22Rv1 (cell line): Measurements from ENCODE around the gene ZNRF1.

Experiments
- ZFX ChIP-seq: fragments of 450-650 bp; IDR thresholded peaks from 2 replicates; pipeline ENCODE4 v1.6.1; 2017; ENCODE audit warnings: antibody characterized with exemption, borderline replicate concordance
- TF ChIP-seq, protein P1 (sequence below): fragments of 450-650 bp; IDR thresholded peaks from 2 replicates; pipeline ENCODE4 v1.5.1; 2017; ENCODE audit warnings: mild to moderate bottlenecking

DNA sequence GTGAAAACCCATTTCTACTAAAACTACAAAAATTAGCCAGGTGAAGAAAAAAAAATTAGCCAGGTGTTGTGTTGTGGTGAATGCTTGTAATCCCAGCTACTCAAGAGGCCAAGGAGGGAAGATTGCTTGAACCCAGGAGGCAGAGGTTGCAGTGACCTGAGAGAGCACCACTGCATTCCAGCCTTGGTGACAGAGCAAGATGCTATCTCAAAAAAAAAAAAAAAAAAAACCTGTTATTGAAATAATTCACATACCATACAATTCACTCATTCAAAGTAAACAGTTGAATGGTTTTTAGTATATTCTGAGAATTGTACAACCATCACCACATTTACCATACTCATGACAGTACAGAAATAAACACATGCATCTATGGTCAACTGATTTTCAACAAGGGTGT, 31.0 kb downstream of the ZNRF1 start:
- TF ChIP-seq, protein P1, sequence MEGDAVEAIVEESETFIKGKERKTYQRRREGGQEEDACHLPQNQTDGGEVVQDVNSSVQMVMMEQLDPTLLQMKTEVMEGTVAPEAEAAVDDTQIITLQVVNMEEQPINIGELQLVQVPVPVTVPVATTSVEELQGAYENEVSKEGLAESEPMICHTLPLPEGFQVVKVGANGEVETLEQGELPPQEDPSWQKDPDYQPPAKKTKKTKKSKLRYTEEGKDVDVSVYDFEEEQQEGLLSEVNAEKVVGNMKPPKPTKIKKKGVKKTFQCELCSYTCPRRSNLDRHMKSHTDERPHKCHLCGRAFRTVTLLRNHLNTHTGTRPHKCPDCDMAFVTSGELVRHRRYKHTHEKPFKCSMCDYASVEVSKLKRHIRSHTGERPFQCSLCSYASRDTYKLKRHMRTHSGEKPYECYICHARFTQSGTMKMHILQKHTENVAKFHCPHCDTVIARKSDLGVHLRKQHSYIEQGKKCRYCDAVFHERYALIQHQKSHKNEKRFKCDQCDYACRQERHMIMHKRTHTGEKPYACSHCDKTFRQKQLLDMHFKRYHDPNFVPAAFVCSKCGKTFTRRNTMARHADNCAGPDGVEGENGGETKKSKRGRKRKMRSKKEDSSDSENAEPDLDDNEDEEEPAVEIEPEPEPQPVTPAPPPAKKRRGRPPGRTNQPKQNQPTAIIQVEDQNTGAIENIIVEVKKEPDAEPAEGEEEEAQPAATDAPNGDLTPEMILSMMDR: no peak
- TF ChIP-seq ZFX: no peak
